Measurements from ENCODE around the gene USF3. TPM values are rescaled to one million over a fixed set of nuclear protein-coding genes. Genes with fewer than 3 reads are reported as not detected.

The USF3 gene
- total RNA-seq, 1 donor from 2014 or later: 23.7 TPM

DNA sequence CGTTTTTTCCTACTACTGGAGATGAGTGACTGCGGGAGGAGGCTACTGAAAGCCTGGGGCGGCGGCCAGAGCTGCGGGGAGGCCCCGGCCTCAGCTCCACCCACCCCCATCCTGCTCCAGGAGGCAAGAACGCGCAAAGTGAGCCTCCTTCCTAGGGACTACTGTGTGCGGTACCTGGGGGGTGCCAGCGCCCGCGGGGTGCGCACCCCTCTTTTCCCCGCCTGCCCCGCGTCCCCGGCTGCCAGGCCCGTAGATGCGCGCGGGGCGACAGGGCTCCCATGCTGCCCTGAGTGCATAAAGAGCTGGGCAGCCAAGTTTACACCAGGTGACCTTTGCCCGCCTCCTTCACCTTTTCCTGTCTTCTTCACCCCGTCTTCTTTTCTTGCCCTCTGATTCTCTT, 2.5 kb upstream of the USF3 start:
- DNase-seq (ENCODE audit: low read depth): no peak

DNA sequence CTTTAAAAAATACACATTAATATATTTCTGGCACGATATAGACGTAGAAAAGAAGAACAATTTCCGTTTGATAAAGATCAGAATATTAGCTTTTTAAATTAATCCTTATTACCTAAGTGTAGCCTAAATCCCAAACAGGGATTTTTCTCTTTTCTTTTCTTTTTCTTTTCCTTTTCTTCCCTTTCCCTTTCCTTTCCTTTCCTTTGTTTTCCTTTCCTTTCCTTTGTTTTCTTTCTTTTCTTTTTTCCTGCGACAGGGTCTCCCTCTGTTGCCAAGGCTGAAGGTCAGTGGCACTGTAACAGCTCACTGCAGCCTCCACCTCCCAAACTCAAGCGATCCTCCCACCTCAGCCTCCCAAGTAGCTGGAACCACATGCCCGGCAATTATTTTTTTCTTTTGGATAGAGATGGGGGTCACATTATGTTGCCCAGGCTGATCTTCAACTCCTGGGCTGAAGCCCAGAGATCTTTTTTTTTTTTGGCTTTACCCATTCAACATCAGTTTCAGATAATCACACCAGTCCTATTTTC, 1.8 kb upstream of the USF3 start:
- DNase-seq (ENCODE audit: low read depth): no peak

GRCh38 chr3:113697500-113698090, 1.2 kb upstream of the USF3 start:
- peak; percentile 19 for DNase-seq (ENCODE audit: low read depth)

DNA sequence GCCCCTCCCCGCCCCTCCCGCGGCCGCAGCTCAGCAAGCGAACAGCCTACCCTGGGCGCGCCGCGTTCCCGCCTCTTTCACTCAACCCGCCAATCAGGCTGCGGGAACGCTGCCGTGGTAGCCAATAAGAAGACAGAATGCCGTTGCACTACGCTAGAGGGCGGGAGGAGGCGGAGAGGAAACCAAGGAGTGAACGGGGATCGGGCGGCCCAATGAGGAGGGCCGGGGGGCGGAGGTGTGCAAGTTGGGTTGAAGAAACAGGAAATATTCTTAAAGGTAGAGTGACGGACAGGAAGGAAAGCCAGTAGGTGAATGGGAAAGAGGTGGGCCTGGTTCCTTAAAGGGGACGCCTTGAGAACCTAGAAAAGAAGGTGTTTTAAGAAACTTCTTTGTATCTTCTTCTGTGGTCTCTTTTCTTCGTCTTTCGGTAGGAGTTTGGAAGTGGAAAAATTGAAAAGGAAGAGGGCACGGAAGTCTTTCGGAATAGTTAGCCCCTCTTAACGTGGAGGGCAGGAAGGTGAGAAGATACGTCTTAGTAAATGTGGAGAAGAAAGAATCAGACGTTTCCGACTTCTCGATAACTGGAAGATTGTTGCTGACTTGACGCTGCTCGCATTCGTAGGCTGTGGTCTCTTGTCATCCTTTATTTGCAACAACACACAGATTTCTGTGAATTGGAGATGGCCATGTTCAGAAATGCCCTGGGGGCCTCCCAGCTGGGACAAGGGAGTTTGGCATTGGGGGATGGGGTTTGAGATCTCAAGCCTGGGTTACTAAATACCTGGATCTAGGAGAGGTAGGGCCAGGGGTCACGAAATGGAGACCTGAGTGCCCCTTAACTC, 437 bp upstream of the USF3 start:
- DNase-seq (ENCODE audit: low read depth): peak; percentile 100

GRCh38 chr3:113695431-113695785, 1.0 kb downstream of the USF3 start:
- DNase-seq (ENCODE audit: low read depth): no peak

GRCh38 chr3:113690482-113690881, 6.0 kb downstream of the USF3 start:
- DNase-seq (ENCODE audit: low read depth): no peak

DNA sequence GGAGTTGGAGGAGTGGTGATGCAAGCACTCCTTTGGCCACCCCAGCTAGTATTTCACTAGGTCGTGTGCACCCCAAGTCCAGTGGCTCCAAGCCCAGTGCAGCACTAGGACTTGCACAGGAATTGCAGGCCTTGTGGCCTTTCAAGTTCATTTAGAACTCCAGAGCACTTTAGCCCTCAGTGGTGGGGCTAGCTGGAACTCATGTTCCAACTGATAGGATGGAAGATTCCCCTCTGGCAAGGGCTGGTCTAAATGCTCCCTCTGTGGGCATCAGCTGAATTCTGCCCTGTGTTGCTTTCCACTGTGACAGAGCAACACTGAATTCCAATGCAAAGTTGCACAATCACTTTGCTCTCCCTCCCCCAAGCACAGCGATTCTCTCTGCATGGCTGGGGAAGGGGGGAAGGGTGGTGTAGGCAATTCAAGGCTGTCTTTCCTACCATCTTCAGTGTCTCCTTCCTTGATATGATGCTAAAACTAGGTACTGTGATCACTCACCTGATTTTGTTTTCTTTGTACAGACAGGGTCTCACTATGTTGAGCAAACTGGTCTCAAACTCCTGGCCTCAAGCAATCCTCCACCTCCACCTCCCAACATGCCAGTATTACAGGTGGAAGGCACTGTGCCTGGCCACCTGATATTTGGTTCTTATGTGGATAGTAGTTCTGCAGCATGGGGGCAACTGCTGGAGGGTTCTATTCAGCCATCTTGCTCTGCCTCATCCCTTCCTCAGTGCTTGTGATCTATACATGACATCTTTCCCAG, 10.3 kb downstream of the USF3 start:
- no peak for DNase-seq (ENCODE audit: low read depth)

GRCh38 chr3:113685124-113685523, 11.3 kb downstream of the USF3 start:
- no peak for DNase-seq (ENCODE audit: low read depth)

DNA sequence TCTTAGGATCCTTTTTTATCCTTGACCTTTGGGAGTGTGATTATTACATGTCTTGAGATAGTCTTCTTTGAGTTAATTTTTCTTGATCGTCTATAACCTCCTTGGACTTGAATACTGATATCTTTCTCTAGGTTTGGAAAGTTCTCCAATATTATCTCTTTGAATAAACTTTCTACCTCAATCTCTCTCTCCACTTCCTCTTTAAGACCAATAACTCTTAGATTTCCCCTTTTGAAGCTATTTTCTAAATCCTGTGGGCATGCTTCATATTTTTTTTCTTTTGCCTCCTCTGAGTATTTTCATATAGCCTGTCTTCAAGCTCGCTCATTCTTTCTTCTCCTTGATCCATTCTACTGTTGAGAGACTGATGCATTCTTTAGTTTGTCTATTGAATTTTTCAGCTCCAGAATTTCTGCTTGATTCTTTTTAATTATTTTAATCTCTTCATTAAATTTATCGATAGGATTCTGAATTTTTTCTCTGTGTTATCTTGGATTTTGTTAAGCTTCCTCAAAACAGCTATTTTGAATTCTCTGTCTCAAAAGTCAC, 12.1 kb downstream of the USF3 start:
- DNase-seq (ENCODE audit: low read depth): no peak

DNA sequence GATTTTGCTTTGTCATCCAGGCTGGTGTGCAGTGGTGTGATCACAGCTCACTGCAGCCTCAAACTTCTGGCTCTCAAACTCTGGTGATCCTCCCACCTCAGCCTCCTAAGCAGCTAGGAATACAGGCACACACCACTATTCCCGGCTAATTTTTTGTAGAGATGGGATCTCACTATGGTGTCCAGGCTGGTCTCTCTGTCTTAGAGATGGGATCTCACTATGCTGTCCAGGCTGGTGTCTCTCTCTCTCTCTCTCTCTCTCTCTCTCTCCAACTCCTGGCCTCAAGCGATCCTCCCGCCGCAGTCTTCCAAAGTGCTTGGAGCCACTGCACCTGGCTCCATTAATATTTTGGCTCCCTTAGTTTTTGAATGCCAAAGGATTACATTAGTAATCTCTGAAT, 17.7 kb downstream of the USF3 start:
- no peak for DNase-seq (ENCODE audit: low read depth)

GRCh38 chr3:113677737-113678136, 18.7 kb downstream of the USF3 start:
- DNase-seq (ENCODE audit: low read depth): no peak

- no peak for DNase-seq (ENCODE audit: low read depth)
Measured at GRCh38 chr3:113676261-113676660, 20.2 kb downstream of the USF3 start.

DNA sequence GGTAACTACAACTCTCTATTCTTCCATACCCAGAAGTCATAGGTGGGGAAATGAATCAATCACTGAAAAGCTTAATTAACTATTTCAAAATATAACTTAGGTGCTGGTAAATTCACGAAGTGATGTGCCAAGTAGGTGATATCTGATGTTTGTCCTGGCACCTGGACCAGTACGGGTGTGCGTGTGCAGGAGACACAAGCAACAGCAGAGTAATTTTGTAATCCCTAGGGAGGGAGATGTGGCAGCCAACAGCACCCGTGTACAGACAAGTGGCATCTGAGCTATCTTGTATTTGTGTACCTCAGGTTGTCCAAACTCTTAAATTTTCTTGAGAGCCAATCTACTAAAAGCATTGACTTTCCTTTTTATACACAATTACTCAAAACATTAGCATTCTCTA, 22.8 kb downstream of the USF3 start:
- no peak for DNase-seq (ENCODE audit: low read depth)

GRCh38 chr3:113668015-113668414, 28.4 kb downstream of the USF3 start:
- peak; percentile 79 for DNase-seq (ENCODE audit: low read depth)

GRCh38 chr3:113664523-113665094, 31.8 kb downstream of the USF3 start:
- no peak for DNase-seq (ENCODE audit: low read depth)

- DNase-seq (ENCODE audit: low read depth): no peak
Measured at GRCh38 chr3:113663761-113664160, 32.7 kb downstream of the USF3 start.

- no peak for DNase-seq (ENCODE audit: low read depth)
Measured at GRCh38 chr3:113663324-113663750, 33.1 kb downstream of the USF3 start.

- no peak for DNase-seq (ENCODE audit: low read depth)
Measured at GRCh38 chr3:113662824-113663223, 33.6 kb downstream of the USF3 start.

GRCh38 chr3:113660896-113661295, 35.5 kb downstream of the USF3 start:
- DNase-seq (ENCODE audit: low read depth): peak; percentile 98

DNA sequence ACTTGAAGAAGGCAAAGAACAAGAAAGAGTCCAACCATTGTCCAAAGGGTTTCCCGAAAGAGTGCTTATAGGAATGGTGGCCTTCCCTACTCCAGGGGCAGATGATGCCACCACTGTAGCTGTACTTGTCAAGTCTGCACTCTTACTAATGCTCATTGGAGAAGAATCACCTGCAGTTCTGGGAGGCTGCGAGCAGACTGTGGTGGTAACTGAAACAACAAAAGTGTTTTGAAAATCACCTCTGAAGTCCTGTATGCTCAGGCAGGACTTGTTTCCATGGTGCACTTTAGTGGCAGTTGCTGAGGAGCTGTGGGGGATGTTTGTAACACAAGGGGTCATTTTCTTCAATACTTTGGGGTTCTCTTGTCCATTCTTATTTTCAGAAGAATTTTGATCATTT, 36.0 kb downstream of the USF3 start:
- no peak for DNase-seq (ENCODE audit: low read depth)

DNA sequence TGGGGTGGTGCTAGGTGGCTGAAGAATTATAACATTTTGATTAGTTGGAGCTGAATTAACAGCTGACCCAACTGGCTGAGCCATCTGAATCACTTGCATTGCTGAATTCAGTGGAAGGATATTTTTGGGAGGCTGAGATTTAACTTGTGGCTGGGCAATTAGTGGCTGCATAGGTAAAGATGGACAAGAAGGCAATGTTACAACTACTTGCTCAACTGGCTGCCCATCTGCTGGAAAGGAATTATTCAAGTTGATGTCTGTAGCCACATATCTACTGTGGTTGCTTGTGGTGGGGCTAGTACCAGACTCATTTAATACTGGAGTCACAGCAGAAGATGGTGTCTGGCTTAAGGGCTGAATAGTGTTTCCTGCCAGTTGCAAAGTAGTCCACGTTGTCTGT, 36.4 kb downstream of the USF3 start:
- DNase-seq (ENCODE audit: low read depth): peak; percentile 91
